GM21723 (cell line): ENCODE data around the gene NPEPPS.
A peak's percentile ranks its signal among the peaks of the same experiment; 100 is the strongest.

Experiments used
- ATAC-seq: cut with Tn5 transposase; IDR thresholded peaks from one replicate; pipeline ENCODE4 v1.9.1; 2021; ENCODE audit warnings: mild to moderate bottlenecking, moderate library complexity; ENCODE audit not compliant: unreplicated experiment

Gene NPEPPS

DNA sequence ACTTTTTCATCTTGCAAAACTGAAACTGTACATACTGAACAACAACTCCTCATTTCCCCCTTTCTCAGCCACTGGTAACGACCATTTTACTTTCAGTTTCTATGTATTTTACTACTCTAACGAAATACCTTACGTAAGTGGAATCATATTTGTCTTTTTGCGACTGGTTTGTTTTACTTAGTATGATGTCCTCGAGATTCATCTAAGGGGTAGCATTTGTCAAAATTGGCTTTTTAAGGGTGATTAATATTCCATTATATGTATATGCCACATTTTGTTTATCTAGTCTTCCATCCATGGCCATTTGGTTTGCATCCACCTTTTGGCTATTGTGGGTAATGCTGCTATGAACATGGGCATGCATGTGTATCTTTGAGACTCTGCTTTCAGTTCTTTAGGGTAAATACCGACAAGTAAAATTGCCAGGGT, 129.2 kb downstream of the NPEPPS start:
- ATAC-seq = peak; percentile 63

DNA sequence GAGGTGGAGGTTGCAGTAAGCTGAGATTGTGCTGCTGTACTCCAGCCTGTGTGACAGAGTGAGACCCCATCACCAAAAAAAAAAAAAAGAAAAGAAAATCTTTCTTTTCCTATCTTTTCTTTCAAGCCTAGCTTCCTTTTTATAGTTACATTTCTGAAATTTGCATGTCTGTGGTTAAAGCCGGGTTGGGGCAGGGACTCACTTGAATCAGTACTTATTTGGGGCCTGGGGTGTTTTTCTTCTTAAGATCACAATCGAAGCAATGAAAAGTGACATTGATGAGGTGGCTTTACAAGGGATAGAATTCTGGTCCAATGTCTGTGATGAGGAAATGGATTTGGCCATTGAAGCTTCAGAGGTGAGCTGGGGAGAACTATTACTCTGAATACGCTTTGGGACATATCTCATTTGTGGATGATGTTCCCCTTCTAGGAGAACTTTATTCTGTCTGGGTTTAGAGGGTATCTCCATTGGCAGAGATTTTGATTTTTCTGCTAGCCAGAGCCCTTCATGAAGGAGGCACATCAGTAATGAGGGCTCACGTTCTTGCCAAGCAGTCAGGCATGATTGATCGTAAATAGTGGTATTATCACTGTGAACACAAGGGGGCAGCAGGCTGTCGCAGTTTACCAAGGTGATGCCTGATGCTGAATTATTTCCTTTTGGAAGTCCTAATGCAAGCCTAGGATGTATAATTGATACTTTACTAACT, 133.2 kb downstream of the NPEPPS start:
- peak; percentile 49 for ATAC-seq

DNA sequence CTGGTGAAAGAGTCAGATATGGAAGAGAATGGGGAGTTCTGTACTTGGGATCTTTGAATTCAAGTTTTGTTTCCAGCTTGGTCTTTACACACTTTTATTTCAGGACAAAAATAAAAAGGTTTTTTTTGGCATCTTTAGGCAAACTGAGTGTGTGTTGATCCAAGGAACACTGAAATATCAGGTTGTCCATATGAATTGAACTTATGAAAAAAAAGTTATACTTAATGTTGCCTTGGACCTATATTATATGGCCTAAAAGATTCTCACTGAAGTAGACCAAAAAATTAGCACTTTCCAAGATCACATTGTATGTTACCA, 133.7 kb downstream of the NPEPPS start:
- no peak for ATAC-seq

DNA sequence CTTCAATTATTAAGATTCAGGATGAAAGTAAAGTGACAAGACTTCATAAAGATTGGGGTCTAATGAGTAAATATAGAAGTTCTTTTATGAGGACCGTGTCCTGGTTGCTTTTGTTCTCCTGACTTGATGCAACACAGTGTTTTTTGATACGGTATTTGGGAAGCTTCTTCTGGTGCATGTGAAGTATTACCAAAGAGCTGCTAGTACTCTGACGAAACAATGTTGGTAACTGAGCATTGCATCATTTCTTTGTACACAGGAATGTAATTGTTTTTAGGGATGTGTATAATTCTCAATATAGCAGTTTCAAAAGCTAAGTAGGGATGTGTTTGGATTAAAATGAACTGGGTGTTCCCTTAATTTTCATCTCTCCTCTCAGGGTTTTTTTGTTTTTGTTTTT, 134.7 kb downstream of the NPEPPS start:
- no peak for ATAC-seq

DNA sequence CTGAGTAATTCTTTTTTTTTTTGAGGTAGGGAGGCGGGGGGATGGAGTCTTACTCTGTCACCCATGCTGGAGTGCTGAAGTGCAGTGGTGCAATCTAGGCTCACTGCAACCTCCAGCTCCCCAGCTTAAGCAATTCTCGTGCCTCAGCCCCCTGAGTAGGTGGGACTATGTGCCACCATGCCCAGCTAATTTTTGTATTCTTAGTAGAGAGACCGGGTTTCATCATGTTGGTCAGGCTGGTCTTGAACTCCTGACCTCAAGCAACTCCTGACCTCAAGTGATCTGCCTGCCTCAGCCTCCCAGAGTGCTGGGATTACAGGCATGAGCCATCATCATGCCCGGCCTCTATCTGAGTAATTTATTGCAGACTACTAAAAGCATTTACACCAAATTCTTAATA, 138.2 kb downstream of the NPEPPS start:
- ATAC-seq = no peak

DNA sequence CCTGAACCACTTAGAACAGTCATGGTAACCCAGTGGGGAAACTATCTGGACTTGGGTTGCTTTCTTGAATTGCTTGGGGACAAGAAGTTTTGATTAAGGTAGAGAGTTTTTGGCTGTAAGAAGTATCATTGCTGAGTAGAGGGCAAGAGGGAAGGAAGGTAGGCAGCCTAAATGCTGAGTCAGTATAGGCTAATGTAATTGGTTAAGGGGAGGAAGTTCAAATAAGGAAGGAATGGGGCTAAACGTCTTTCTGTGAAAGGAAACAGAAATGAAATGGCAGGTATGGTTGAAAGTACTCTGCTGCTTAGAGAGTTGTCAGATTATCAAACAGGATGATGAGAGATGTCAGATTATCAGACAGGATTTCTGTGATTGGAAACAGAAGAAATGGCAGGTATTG, 139.2 kb downstream of the NPEPPS start:
- no peak for ATAC-seq
